ENCODE results near the gene IPCEF1.

The IPCEF1 gene

DNA sequence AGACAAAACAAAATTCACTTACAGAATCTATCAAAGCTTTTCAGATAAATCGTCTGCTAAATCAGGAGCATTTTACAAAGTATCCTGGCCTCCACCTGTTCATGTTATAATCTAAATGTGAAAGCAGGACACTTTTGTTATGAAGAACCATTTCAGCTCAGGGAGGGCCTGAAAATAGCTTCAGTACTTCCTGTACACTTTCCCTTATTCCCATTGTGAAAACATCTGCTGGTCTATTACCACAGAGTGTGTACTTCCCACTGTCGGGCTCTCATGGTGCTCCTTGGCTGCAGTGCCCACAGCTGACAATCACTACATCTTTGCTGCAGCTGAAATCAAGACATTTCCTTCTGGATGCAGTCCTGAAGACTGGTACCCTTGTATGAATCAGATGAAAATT lies 189.5 kb downstream of the IPCEF1 start:
- Histone ChIP-seq H3K4me2 (no peak overlapping the region), H3K27me3 (ENCODE audit: insufficient read depth, low read depth) (no peaks in the 10 kb centered on the region), H3K4me1 (ENCODE audit: low read depth, poor library complexity, severe bottlenecking) (peaks cover 3% of the 10 kb centered on the region), H4K20me1 (ENCODE audit: insufficient read depth) (no peaks in the 10 kb centered on the region), H3K79me2 (ENCODE audit: insufficient read depth, low read depth) (no peaks in the 10 kb centered on the region), H3K4me3 (IDR thresholded peaks at IDR 0.05; ENCODE audit: insufficient read depth, low read depth, low read length) (no peak overlapping the region), H3K36me3 (ENCODE audit: insufficient read depth) (no peaks in the 10 kb centered on the region), H3K27ac (no peak overlapping the region), H2AFZ (ENCODE audit: low read depth) (no peak overlapping the region), H3K9ac (no peak overlapping the region)
- TF ChIP-seq, protein P1, sequence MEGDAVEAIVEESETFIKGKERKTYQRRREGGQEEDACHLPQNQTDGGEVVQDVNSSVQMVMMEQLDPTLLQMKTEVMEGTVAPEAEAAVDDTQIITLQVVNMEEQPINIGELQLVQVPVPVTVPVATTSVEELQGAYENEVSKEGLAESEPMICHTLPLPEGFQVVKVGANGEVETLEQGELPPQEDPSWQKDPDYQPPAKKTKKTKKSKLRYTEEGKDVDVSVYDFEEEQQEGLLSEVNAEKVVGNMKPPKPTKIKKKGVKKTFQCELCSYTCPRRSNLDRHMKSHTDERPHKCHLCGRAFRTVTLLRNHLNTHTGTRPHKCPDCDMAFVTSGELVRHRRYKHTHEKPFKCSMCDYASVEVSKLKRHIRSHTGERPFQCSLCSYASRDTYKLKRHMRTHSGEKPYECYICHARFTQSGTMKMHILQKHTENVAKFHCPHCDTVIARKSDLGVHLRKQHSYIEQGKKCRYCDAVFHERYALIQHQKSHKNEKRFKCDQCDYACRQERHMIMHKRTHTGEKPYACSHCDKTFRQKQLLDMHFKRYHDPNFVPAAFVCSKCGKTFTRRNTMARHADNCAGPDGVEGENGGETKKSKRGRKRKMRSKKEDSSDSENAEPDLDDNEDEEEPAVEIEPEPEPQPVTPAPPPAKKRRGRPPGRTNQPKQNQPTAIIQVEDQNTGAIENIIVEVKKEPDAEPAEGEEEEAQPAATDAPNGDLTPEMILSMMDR (conservative IDR thresholded peaks at IDR 0.05; ENCODE audit: low read depth, low read length): no peak

DNA sequence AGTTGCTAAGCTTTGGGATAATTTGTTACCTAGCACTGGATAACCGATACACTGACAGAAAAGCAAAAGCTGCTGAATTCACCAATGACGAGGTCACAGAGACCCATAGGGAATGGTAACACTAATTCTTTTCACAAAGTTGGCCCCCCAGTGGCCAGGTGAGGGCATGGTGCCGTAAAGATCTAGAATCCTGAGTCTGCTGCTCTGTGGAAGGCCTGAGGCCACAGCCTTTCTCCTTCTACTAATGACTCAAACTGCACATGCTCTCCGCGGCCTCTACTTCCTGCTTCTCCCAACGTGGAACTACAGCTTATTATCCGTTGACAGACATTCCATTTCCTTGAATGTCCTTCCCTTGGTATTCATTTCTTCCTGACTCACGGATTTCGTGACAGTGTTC lies 190.5 kb downstream of the IPCEF1 start:
- H3K27ac ChIP-seq: no peak overlapping the region
- no peak overlapping the region for H3K4me3 ChIP-seq (IDR thresholded peaks at IDR 0.05; ENCODE audit: insufficient read depth, low read depth, low read length)
- H3K4me1 ChIP-seq (ENCODE audit: low read depth, poor library complexity, severe bottlenecking): peaks cover 13% of the 10 kb centered on the region
- no peaks in the 10 kb centered on the region for H3K36me3 ChIP-seq (ENCODE audit: insufficient read depth)
- no peaks in the 10 kb centered on the region for H3K27me3 ChIP-seq (ENCODE audit: insufficient read depth, low read depth)
- H2AFZ ChIP-seq (ENCODE audit: low read depth): no peak overlapping the region
- TF ChIP-seq, protein P1 (conservative IDR thresholded peaks at IDR 0.05; ENCODE audit: low read depth, low read length): no peak
- no peak overlapping the region for H3K9ac ChIP-seq
- H4K20me1 ChIP-seq (ENCODE audit: insufficient read depth): no peaks in the 10 kb centered on the region
- no peaks in the 10 kb centered on the region for H3K79me2 ChIP-seq (ENCODE audit: insufficient read depth, low read depth)
- H3K4me2 ChIP-seq: no peak overlapping the region

DNA sequence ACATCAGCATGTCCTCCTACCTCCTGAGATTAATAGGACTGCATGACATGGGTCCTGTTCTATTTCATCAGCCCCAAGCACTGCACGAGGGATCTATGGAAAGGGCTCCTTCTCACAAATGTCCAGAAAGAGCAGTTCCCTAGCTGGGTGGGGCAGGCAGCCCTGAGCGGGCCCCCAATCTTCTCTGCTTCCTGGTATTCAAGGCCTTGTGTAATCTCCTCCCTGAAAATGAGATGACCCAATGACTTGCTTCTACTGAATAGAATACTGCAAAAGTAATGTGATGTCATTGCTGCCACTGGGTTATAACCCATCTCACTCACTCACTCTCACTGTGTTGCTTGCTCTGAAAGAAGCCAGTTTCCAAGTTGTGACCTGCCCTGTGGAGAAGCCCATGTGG lies 191.1 kb downstream of the IPCEF1 start:
- Histone ChIP-seq H3K9ac (no peak overlapping the region), H2AFZ (ENCODE audit: low read depth) (no peak overlapping the region), H3K4me2 (no peak overlapping the region), H3K36me3 (ENCODE audit: insufficient read depth) (no peaks in the 10 kb centered on the region), H3K4me3 (IDR thresholded peaks at IDR 0.05; ENCODE audit: insufficient read depth, low read depth, low read length) (no peak overlapping the region), H3K79me2 (ENCODE audit: insufficient read depth, low read depth) (no peaks in the 10 kb centered on the region), H3K27ac (no peak overlapping the region), H3K27me3 (ENCODE audit: insufficient read depth, low read depth) (no peaks in the 10 kb centered on the region), H4K20me1 (ENCODE audit: insufficient read depth) (no peaks in the 10 kb centered on the region), H3K4me1 (ENCODE audit: low read depth, poor library complexity, severe bottlenecking) (peaks cover 14% of the 10 kb centered on the region)
- TF ChIP-seq, protein P1 (conservative IDR thresholded peaks at IDR 0.05; ENCODE audit: low read depth, low read length): no peak

DNA sequence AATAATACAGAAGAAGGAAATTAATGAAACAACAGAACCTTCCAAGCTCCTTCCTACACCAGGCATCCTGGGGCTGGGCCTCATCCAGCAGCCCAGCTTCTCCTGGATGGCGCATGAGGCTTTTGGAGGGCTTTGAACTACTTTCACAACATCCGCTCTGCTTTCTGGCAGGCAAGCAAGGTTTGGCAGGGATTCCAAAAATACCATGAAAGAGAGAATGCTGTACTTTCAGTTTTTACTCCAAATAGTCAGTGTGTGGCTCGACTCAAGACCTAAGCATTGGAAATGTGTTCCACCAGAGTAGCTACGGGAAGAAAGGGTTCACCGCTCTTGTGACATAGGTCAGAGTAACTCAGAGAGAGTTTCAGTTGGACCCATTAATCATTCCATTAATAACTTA lies 192.2 kb downstream of the IPCEF1 start:
- Histone ChIP-seq H3K9ac (no peak overlapping the region), H3K4me2 (no peak overlapping the region), H2AFZ (ENCODE audit: low read depth) (no peak overlapping the region), H4K20me1 (ENCODE audit: insufficient read depth) (no peaks in the 10 kb centered on the region), H3K4me3 (IDR thresholded peaks at IDR 0.05; ENCODE audit: insufficient read depth, low read depth, low read length) (no peak overlapping the region), H3K4me1 (ENCODE audit: low read depth, poor library complexity, severe bottlenecking) (peaks cover 14% of the 10 kb centered on the region), H3K36me3 (ENCODE audit: insufficient read depth) (no peaks in the 10 kb centered on the region), H3K27ac (no peak overlapping the region), H3K27me3 (ENCODE audit: insufficient read depth, low read depth) (no peaks in the 10 kb centered on the region), H3K79me2 (ENCODE audit: insufficient read depth, low read depth) (no peaks in the 10 kb centered on the region)
- TF ChIP-seq, protein P1 (conservative IDR thresholded peaks at IDR 0.05; ENCODE audit: low read depth, low read length): no peak

All from KMS-11 (cell line).